ENCODE data around the gene ITGA2B. TPM values are rescaled to one million over a fixed set of nuclear protein-coding genes. Genes with fewer than 3 reads are reported as not detected.

Gene ITGA2B
- total and polyA plus RNA-seq, 2 of the 4 experiments (the other 2 are of a cell fraction): under 0.01 to 0.26 TPM

GRCh38 chr17:44414394-44415155 is 25.1 kb upstream of the ITGA2B start:
- CTCF ChIA-PET: interaction anchor here (1.7 kb wide), 1 partner anchor 109 kb away, joined by 3 read pairs; no protein-coding TSS in a partner anchor
- no peak overlapping the region for H3K56ac ChIP-seq (ENCODE audit: extremely low read depth, insufficient read depth, low read length)
- intact Hi-C loops (cut with micrococcal nuclease): no loop called here

More at GRCh38 chr17:44414394-44415155, 25.1 kb upstream of the ITGA2B start:
- H3K4me3 ChIP-seq (ENCODE audit: insufficient read depth, low read depth, low read length): no peak overlapping the region
- no peak overlapping the region for H3K14ac ChIP-seq (replicated peaks; ENCODE audit: low read depth, low read length)
- no peak overlapping the region for H3K18ac ChIP-seq (ENCODE audit: low read depth, low read length)
- H2AK9ac ChIP-seq (replicated peaks; ENCODE audit: low read depth, low read length, poor library complexity): no peak overlapping the region
- POLR2A ChIA-PET (ENCODE audit: unreplicated experiment): no interaction called here
- no peak overlapping the region for H3K4ac ChIP-seq (ENCODE audit: low read depth, low read length)
- no peak overlapping the region for H2BK15ac ChIP-seq (ENCODE audit: low read depth, low read length)
- H4K91ac ChIP-seq (ENCODE audit: insufficient read depth, low read depth, low read length): no peak overlapping the region
- no TSS peak for BruUV-seq (replicated peaks)
- DNase-seq: no peak
- no peaks in the 10 kb centered on the region for H3K27me3 ChIP-seq (ENCODE audit: control insufficient read depth, insufficient read depth, low read length)
- H3K9me1 ChIP-seq (ENCODE audit: insufficient read depth, low read length): peaks cover 3% of the 10 kb centered on the region; the same call in 1 of the 2 replicates
- dilution Hi-C loops (cut with HindIII; ENCODE audit: low sequenced_read_pairs, unreplicated experiment): no loop called here
- no peak overlapping the region for H4K8ac ChIP-seq (ENCODE audit: low read depth in 2 of 2, low read length in 2 of 2)
- no peak overlapping the region for H2AFZ ChIP-seq (replicated peaks; ENCODE audit: low read length, poor library complexity)
- no peak overlapping the region for H2BK5ac ChIP-seq (ENCODE audit: low read depth, low read length, poor library complexity, severe bottlenecking)
- no peak overlapping the region for H3K9ac ChIP-seq (ENCODE audit: low read depth, low read length)
- H3K4me1 ChIP-seq (ENCODE audit: control insufficient read depth, insufficient read depth, low read length): peaks cover 3% of the 10 kb centered on the region; the same call in 1 of the 2 replicates
- no CpG with 5 or more reads among the region's 1 CpG for WGBS, 2 experiments (ENCODE audit: extremely low coverage in 2 of 2, insufficient read length in 1 of 2)
- ATAC-seq (ENCODE audit: low read depth): no peak
- no peak overlapping the region for H2BK120ac ChIP-seq (ENCODE audit: low read depth, low read length)
- no peak for TF ChIP-seq POLR2A (IDR thresholded peaks at IDR 0.05; ENCODE audit: low read depth, low read length)
- 0 out of 2 replicates have a peak, but pooled peaks have one; percentile 13 for TF ChIP-seq CEBPB (IDR thresholded peaks at IDR 0.05; ENCODE audit: low read depth, low read length)
- H4K20me1 ChIP-seq (ENCODE audit: insufficient read depth, low read length): peaks cover 4% of the 10 kb centered on the region; the same call in 1 of the 2 replicates
- no peak overlapping the region for H3K23ac ChIP-seq (ENCODE audit: low read depth, low read length)
- H3K27ac ChIP-seq (ENCODE audit: insufficient read depth, low read length): no peak overlapping the region
- no peak overlapping the region for H3K4me2 ChIP-seq (ENCODE audit: low read depth, low read length)
- no peak overlapping the region for H2BK20ac ChIP-seq (ENCODE audit: low read depth, low read length)
- no peaks in the 10 kb centered on the region for H3K9me3 ChIP-seq (ENCODE audit: control insufficient read depth, insufficient read depth, low read length)
- in situ Hi-C loops (cut with MboI; ENCODE audit: low sequenced_read_pairs): no loop called here
- peaks cover 3% of the 10 kb centered on the region; the same call in 1 of the 2 replicates for H3K36me3 ChIP-seq (ENCODE audit: control insufficient read depth, insufficient read depth, low read length)
- H3K79me1 ChIP-seq (ENCODE audit: low read depth in 1 of 2, low read length in 2 of 2): peaks cover 7 to 17% of the 10 kb centered on the region in 2 experiments; a peak in 3 of 4 replicates
- H2AK5ac ChIP-seq (ENCODE audit: low read depth, low read length): no peak overlapping the region
- H4K5ac ChIP-seq (ENCODE audit: low read depth, low read length): no peak overlapping the region
